IMR-90 (cell line): ENCODE data around the gene CYP4B1. TPM values are rescaled to one million over a fixed set of nuclear protein-coding genes. Genes with fewer than 3 reads are reported as not detected.

Source experiments
- ATAC-seq: fragments of 200-7000 bp; cut with Tn5 transposase; 2 replicates; pipeline ENCODE4 v1.9.1; 2020; ENCODE audit warnings: low read depth, mild to moderate bottlenecking, moderate library complexity
- BruUV-seq: library from RNA; stranded (reverse); fragments of 400-500 nt; replicated peaks from 2 replicates; lab custom pipeline; 2021; lab: Mats Ljungman, UMichigan
- CTCF ChIA-PET: fragments of 300-600 bp; formaldehyde crosslinking; extraction: SDS; loops from one replicate; lab custom pipeline; 2021; ENCODE audit warnings: antibody characterized with exemption; lab: Yijun Ruan, JAX
- POLR2A ChIA-PET: fragments of 300-600 bp; sonication (Branson Sonifier 250); formaldehyde crosslinking; loops from one replicate; lab custom pipeline; 2022; ENCODE audit warnings: antibody characterized with exemption; ENCODE audit not compliant: unreplicated experiment; lab: Charles Lee
- DNase-seq: peaks from one replicate; pipeline ENCODE4 v3.0.0; 2013
- H2AFZ ChIP-seq: replicated peaks from 2 replicates; pipeline ENCODE3; 2013; ENCODE audit warnings: low read length, mild to moderate bottlenecking; ENCODE audit not compliant: poor library complexity
- H2AK5ac ChIP-seq: 2 replicates; pipeline ENCODE4 v1.6.1; 2013; ENCODE audit warnings: low read depth, low read length, inconsistent platforms
- H2AK9ac ChIP-seq: replicated peaks from 2 replicates; pipeline ENCODE3; 2013; ENCODE audit warnings: mild to moderate bottlenecking, low read depth, low read length, moderate library complexity; ENCODE audit not compliant: poor library complexity
- H2BK120ac ChIP-seq: 2 replicates; pipeline ENCODE4 v1.6.1; 2013; ENCODE audit warnings: low read depth, low read length, inconsistent platforms
- H2BK15ac ChIP-seq: 3 replicates; pipeline ENCODE4 v1.6.1; 2013; ENCODE audit warnings: low read depth, low read length, inconsistent platforms
- H2BK20ac ChIP-seq: 2 replicates; pipeline ENCODE4 v1.6.1; 2013; ENCODE audit warnings: low read depth, mild to moderate bottlenecking, inconsistent platforms, low read length, moderate library complexity
- H2BK5ac ChIP-seq: 2 replicates; pipeline ENCODE4 v1.6.1; 2013; ENCODE audit warnings: mild to moderate bottlenecking, low read depth, low read length, inconsistent platforms; ENCODE audit not compliant: poor library complexity, severe bottlenecking
- H3K14ac ChIP-seq: replicated peaks from 2 replicates; pipeline ENCODE4 v1.6.1; 2013; ENCODE audit warnings: low read depth, low read length, inconsistent platforms
- H3K18ac ChIP-seq: 2 replicates; pipeline ENCODE4 v1.6.1; 2013; ENCODE audit warnings: low read depth, low read length, control low read depth
- H3K23ac ChIP-seq: 2 replicates; pipeline ENCODE4 v1.6.1; 2013; ENCODE audit warnings: low read depth, low read length, inconsistent platforms
- H3K27ac ChIP-seq: 2 replicates; pipeline ENCODE4 v1.5.1; 2013; ENCODE audit warnings: mild to moderate bottlenecking, control low read depth, low read length; ENCODE audit not compliant: insufficient read depth
- H3K27me3 ChIP-seq: 2 replicates; pipeline ENCODE4 v1.6.1; 2013; ENCODE audit warnings: low read length; ENCODE audit not compliant: control insufficient read depth, insufficient read depth
- H3K36me3 ChIP-seq: 2 replicates; pipeline ENCODE4 v1.6.1; 2013; ENCODE audit warnings: low read length, mixed read lengths; ENCODE audit not compliant: control insufficient read depth, insufficient read depth
- H3K4ac ChIP-seq: 2 replicates; pipeline ENCODE4 v1.6.1; 2013; ENCODE audit warnings: low read depth, low read length, inconsistent platforms
- H3K4me1 ChIP-seq: 2 replicates; pipeline ENCODE4 v1.6.1; 2013; ENCODE audit warnings: low read length, mixed read lengths; ENCODE audit not compliant: control insufficient read depth, insufficient read depth
- H3K4me2 ChIP-seq: 2 replicates; pipeline ENCODE4 v1.6.1; 2013; ENCODE audit warnings: low read depth, mild to moderate bottlenecking, control low read depth, low read length, moderate library complexity
- H3K4me3 ChIP-seq: 2 replicates; pipeline ENCODE4 v1.5.1; 2013; ENCODE audit warnings: low read depth, mild to moderate bottlenecking, control low read depth, low read length, moderate library complexity; ENCODE audit not compliant: insufficient read depth
- H3K56ac ChIP-seq: 2 replicates; pipeline ENCODE4 v1.6.1; 2013; ENCODE audit warnings: low read length, inconsistent platforms; ENCODE audit not compliant: insufficient read depth; ENCODE audit errors: extremely low read depth
- H3K79me1 ChIP-seq, 2 experiments: 2 replicates each; pipeline ENCODE4 v1.6.1; 2013; ENCODE audit warnings: low read length in 2 of 2, inconsistent platforms in 1 of 2, low read depth in 1 of 2
- H3K9ac ChIP-seq: 2 replicates; pipeline ENCODE4 v1.6.1; 2013; ENCODE audit warnings: low read depth, low read length, control low read depth
- H3K9me1 ChIP-seq: 2 replicates; pipeline ENCODE4 v1.6.1; 2013; ENCODE audit warnings: low read length, inconsistent platforms; ENCODE audit not compliant: insufficient read depth
- H3K9me3 ChIP-seq: 2 replicates; pipeline ENCODE4 v1.6.1; 2013; ENCODE audit warnings: low read length; ENCODE audit not compliant: control insufficient read depth, insufficient read depth
- H4K20me1 ChIP-seq: 2 replicates; pipeline ENCODE4 v1.6.1; 2013; ENCODE audit warnings: low read length, inconsistent platforms; ENCODE audit not compliant: insufficient read depth
- H4K5ac ChIP-seq: 2 replicates; pipeline ENCODE4 v1.6.1; 2013; ENCODE audit warnings: mild to moderate bottlenecking, low read depth, low read length, control low read depth
- H4K8ac ChIP-seq, 2 experiments: 2 replicates each; pipeline ENCODE4 v1.6.1; 2013; ENCODE audit warnings: low read depth in 2 of 2, low read length in 2 of 2, control low read depth in 1 of 2, inconsistent platforms in 1 of 2
- H4K91ac ChIP-seq: 2 replicates; pipeline ENCODE4 v1.6.1; 2013; ENCODE audit warnings: low read depth, low read length, inconsistent platforms; ENCODE audit not compliant: insufficient read depth
- BHLHE40 ChIP-seq: fragments of 150-350 bp; IDR thresholded peaks from 2 replicates; pipeline ENCODE4 v1.6.1; 2016; ENCODE audit warnings: mild to moderate bottlenecking, low read depth, low read length
- CEBPB ChIP-seq: IDR thresholded peaks from 2 replicates; pipeline ENCODE4 v1.6.1; 2012; ENCODE audit warnings: low read depth, low read length, improper control_type of control experiment
- CHD1 ChIP-seq: IDR thresholded peaks from 2 replicates; pipeline ENCODE4 v1.6.1; 2012; ENCODE audit warnings: low read depth, low read length, improper control_type of control experiment
- FOS ChIP-seq: fragments of 150-350 bp; IDR thresholded peaks from 2 replicates; pipeline ENCODE4 v1.6.1; 2016; ENCODE audit warnings: low read depth, low read length
- MAFK ChIP-seq: IDR thresholded peaks from 2 replicates; pipeline ENCODE4 v1.6.1; 2012; ENCODE audit warnings: low read depth, low read length, improper control_type of control experiment
- MAZ ChIP-seq: IDR thresholded peaks from 2 replicates; pipeline ENCODE4 v1.6.1; 2012; ENCODE audit warnings: low read depth, mild to moderate bottlenecking, low read length, improper control_type of control experiment, moderate library complexity, borderline replicate concordance
- MXI1 ChIP-seq: IDR thresholded peaks from 2 replicates; pipeline ENCODE4 v1.6.1; 2012; ENCODE audit warnings: low read depth, mild to moderate bottlenecking, low read length, moderate library complexity, borderline replicate concordance
- NFE2L2 ChIP-seq: fragments of 150-350 bp; IDR thresholded peaks from 2 replicates; pipeline ENCODE4 v1.6.1; 2016; ENCODE audit warnings: low read depth, mild to moderate bottlenecking, low read length
- POLR2A ChIP-seq: IDR thresholded peaks from 2 replicates; pipeline ENCODE4 v1.6.1; 2012; ENCODE audit warnings: mild to moderate bottlenecking, low read depth, low read length
- RAD21 ChIP-seq: IDR thresholded peaks from 2 replicates; pipeline ENCODE4 v1.6.1; 2012; ENCODE audit warnings: low read length, improper control_type of control experiment
- RCOR1 ChIP-seq: IDR thresholded peaks from 2 replicates; pipeline ENCODE4 v1.6.1; 2012; ENCODE audit warnings: mild to moderate bottlenecking, low read length, improper control_type of control experiment; ENCODE audit not compliant: insufficient replicate concordance
- RFX5 ChIP-seq: IDR thresholded peaks from 2 replicates; pipeline ENCODE4 v1.8.0; 2012; ENCODE audit warnings: low read depth, mild to moderate bottlenecking, low read length, moderate library complexity
- SMC3 ChIP-seq: fragments of 150-350 bp; IDR thresholded peaks from 2 replicates; pipeline ENCODE4 v1.6.1; 2016; ENCODE audit warnings: low read depth, mild to moderate bottlenecking, antibody characterized with exemption, low read length, moderate library complexity
- WGBS, 2 experiments: methylation state at CpG; one replicate each; pipeline versions ENCODE4 v1.1.5 to v1.1.7; 2013; ENCODE audit warnings: missing lambda C conversion rate in 2 of 2; ENCODE audit not compliant: insufficient read length in 1 of 2; ENCODE audit errors: extremely low coverage in 2 of 2; 5-methylcytosine and 5-hydroxymethylcytosine counted together
- dilution Hi-C: fragments of 300-500 bp; cut with HindIII; formaldehyde crosslinking; loops from one replicate; pipeline ENCODE4 v1.14.3; 2018; ENCODE audit warnings: low sequenced_read_pairs; ENCODE audit not compliant: unreplicated experiment
- in situ Hi-C: fragments of 300-500 bp; cut with MboI; formaldehyde crosslinking; loops from 3 replicates; pipeline ENCODE4 v1.14.3; 2019; ENCODE audit warnings: low sequenced_read_pairs, inconsistent platforms, mixed read lengths
- intact Hi-C: fragments of 100-400 bp; cut with micrococcal nuclease; formaldehyde crosslinking; loops from 2 replicates; pipeline ENCODE4 v1.10.0; 2022
- polyA plus RNA-seq, 3 experiments: library from polyadenylated mRNA; depleted of rRNA; stranded (reverse); fragments of >200 nt; gene quantifications; 2 replicates each; pipeline ENCODE4 v1.2.3, GENCODE V29; 2012; ENCODE audit warnings: low replicate concordance in 1 of 3
- total RNA-seq: library from RNA; depleted of rRNA; stranded (reverse); fragments of >200 nt; gene quantifications from 2 replicates; pipeline ENCODE4 v1.2.3, GENCODE V29; 2012
- TF ChIP-seq, protein P1 (sequence below): conservative IDR thresholded peaks from 2 replicates; pipeline ENCODE4 v1.5.1; 2012; ENCODE audit warnings: mild to moderate bottlenecking, low read depth, low read length, improper control_type of control experiment
- TF ChIP-seq, protein P2 (sequence below): fragments of 150-350 bp; IDR thresholded peaks from 2 replicates; pipeline ENCODE4 v1.6.1; 2017; ENCODE audit warnings: mild to moderate bottlenecking, antibody characterized with exemption, low read length, low read depth
- TF ChIP-seq, protein P3 (sequence below): fragments of 150-350 bp; IDR thresholded peaks from 2 replicates; pipeline ENCODE4 v1.6.1; 2016; ENCODE audit warnings: low read depth, mild to moderate bottlenecking, low read length, moderate library complexity, borderline replicate concordance

CYP4B1 gene
- total and polyA plus RNA-seq, 2 of the 4 experiments (the other 2 are of a cell fraction), result not detected

DNA sequence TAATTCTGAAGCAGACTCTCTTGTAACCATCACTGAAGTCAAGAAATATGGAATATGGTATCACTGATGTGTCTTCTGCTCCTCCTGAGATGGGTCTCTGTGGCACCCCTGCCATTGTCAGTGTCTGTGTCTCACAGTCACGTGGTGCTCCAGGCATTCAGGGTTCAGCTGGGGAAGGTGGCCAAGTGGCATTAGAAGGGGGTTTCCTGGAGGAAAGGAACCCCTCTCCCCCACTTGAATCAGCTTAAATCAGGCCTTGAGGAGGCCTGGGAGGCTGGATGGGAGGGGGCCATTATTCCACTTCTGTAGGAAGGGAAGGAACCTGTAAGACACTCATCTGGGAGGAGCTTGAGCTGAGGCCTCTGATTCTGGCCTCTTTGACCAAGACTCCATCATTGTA, 20.5 kb downstream of the CYP4B1 start:
- no peak overlapping the region for H4K8ac ChIP-seq
- no peak overlapping the region for H4K91ac ChIP-seq
- no peak overlapping the region for H3K27ac ChIP-seq
- no peak overlapping the region for H2AK9ac ChIP-seq
- H3K9me3 ChIP-seq, result peaks cover 30% of the 10 kb centered on the region
- no peak overlapping the region for H2AFZ ChIP-seq
- no peak overlapping the region for H2BK120ac ChIP-seq
- H3K4ac ChIP-seq, result no peak overlapping the region
- no peak overlapping the region for H2BK5ac ChIP-seq
- H3K27me3 ChIP-seq, result no peaks in the 10 kb centered on the region
- H2AK5ac ChIP-seq, result no peak overlapping the region
- H3K79me1 ChIP-seq, result no peaks in the 10 kb centered on the region
- H3K9me1 ChIP-seq, result no peaks in the 10 kb centered on the region
- H3K4me3 ChIP-seq, result no peak overlapping the region
- no CpG with 5 or more reads among the region's 1 CpG for WGBS, 2 experiments
- TF ChIP-seq MXI1, result no peak
- TF ChIP-seq, protein P1, sequence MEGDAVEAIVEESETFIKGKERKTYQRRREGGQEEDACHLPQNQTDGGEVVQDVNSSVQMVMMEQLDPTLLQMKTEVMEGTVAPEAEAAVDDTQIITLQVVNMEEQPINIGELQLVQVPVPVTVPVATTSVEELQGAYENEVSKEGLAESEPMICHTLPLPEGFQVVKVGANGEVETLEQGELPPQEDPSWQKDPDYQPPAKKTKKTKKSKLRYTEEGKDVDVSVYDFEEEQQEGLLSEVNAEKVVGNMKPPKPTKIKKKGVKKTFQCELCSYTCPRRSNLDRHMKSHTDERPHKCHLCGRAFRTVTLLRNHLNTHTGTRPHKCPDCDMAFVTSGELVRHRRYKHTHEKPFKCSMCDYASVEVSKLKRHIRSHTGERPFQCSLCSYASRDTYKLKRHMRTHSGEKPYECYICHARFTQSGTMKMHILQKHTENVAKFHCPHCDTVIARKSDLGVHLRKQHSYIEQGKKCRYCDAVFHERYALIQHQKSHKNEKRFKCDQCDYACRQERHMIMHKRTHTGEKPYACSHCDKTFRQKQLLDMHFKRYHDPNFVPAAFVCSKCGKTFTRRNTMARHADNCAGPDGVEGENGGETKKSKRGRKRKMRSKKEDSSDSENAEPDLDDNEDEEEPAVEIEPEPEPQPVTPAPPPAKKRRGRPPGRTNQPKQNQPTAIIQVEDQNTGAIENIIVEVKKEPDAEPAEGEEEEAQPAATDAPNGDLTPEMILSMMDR, result no peak
- no peak for TF ChIP-seq CHD1
- no peak for TF ChIP-seq RCOR1
- no peak for TF ChIP-seq SMC3
- no peak for TF ChIP-seq CEBPB
- no peak for TF ChIP-seq BHLHE40
- TF ChIP-seq, protein P2, sequence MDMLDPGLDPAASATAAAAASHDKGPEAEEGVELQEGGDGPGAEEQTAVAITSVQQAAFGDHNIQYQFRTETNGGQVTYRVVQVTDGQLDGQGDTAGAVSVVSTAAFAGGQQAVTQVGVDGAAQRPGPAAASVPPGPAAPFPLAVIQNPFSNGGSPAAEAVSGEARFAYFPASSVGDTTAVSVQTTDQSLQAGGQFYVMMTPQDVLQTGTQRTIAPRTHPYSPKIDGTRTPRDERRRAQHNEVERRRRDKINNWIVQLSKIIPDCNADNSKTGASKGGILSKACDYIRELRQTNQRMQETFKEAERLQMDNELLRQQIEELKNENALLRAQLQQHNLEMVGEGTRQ, result no peak
- no peak for TF ChIP-seq RAD21
- no peak for TF ChIP-seq MAFK
- no peak for TF ChIP-seq MAZ
- TF ChIP-seq POLR2A, result no peak
- TF ChIP-seq NFE2L2, result no peak
- TF ChIP-seq FOS, result no peak
- TF ChIP-seq, protein P3, sequence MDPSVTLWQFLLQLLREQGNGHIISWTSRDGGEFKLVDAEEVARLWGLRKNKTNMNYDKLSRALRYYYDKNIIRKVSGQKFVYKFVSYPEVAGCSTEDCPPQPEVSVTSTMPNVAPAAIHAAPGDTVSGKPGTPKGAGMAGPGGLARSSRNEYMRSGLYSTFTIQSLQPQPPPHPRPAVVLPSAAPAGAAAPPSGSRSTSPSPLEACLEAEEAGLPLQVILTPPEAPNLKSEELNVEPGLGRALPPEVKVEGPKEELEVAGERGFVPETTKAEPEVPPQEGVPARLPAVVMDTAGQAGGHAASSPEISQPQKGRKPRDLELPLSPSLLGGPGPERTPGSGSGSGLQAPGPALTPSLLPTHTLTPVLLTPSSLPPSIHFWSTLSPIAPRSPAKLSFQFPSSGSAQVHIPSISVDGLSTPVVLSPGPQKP, result no peak
- TF ChIP-seq RFX5, result no peak
- no peak overlapping the region for H3K14ac ChIP-seq
- H3K4me1 ChIP-seq, result no peaks in the 10 kb centered on the region
- in situ Hi-C loops (no loop called here), intact Hi-C loops (no loop called here), dilution Hi-C loops (no loop called here)
- no peak overlapping the region for H3K56ac ChIP-seq
- H3K36me3 ChIP-seq, result no peaks in the 10 kb centered on the region
- no TSS peak for BruUV-seq
- H3K9ac ChIP-seq, result no peak overlapping the region
- no peak overlapping the region for H2BK20ac ChIP-seq
- no peak overlapping the region for H4K5ac ChIP-seq
- H3K23ac ChIP-seq, result no peak overlapping the region
- CTCF ChIA-PET, result no interaction called here
- POLR2A ChIA-PET, result no interaction called here
- no peak for ATAC-seq
- H2BK15ac ChIP-seq, result no peak overlapping the region
- no peaks in the 10 kb centered on the region for H4K20me1 ChIP-seq
- H3K18ac ChIP-seq, result no peak overlapping the region
- DNase-seq, result no peak
- H3K4me2 ChIP-seq, result no peak overlapping the region
